UCSD-AML1 (cell line): ENCODE data around the gene MTERF4.

Source experiments
- DNase-seq: peaks from one replicate; lab custom pipeline; 2025; ENCODE audit not compliant: unreplicated experiment; lab: John Stamatoyannopoulos, UW

Gene MTERF4, protein sequence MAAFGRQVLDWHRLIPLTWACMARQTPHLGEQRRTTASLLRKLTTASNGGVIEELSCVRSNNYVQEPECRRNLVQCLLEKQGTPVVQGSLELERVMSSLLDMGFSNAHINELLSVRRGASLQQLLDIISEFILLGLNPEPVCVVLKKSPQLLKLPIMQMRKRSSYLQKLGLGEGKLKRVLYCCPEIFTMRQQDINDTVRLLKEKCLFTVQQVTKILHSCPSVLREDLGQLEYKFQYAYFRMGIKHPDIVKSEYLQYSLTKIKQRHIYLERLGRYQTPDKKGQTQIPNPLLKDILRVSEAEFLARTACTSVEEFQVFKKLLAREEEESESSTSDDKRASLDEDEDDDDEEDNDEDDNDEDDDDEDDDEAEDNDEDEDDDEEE

DNA sequence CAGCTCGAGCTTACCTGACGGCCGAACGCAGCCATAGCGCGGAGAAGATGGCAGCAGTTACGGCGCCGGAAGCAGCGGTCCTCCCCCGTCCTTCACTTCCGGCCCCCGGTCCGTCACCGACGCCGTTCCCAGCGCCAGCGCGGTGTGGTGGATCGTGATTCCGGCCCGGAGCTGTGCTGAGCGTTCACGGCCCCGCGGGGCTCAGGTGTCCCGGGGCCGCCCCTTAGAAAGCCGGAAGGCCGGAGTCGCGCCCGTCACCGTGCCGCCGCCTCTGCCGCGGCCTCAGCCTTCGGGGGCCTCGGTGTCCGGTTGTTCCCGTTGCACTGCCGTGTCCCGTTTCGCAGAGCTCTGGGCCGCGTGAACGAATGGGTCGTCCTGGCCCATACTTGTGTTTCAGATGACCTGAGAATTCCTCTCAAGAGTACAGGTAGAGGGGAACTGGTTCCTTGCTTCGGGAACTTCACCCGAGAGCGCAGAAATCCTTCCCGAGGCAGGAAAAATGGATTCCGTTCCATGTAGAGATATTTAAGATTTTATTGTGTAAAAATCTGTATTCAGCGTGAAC lies at the start of gene MTERF4:
MTERF4 (minus strand) TSS at position 49 of the 565 bp plus-strand sequence; CDS start at position 35, 14 bp downstream.
- DNase-seq: peak; percentile 89

DNA sequence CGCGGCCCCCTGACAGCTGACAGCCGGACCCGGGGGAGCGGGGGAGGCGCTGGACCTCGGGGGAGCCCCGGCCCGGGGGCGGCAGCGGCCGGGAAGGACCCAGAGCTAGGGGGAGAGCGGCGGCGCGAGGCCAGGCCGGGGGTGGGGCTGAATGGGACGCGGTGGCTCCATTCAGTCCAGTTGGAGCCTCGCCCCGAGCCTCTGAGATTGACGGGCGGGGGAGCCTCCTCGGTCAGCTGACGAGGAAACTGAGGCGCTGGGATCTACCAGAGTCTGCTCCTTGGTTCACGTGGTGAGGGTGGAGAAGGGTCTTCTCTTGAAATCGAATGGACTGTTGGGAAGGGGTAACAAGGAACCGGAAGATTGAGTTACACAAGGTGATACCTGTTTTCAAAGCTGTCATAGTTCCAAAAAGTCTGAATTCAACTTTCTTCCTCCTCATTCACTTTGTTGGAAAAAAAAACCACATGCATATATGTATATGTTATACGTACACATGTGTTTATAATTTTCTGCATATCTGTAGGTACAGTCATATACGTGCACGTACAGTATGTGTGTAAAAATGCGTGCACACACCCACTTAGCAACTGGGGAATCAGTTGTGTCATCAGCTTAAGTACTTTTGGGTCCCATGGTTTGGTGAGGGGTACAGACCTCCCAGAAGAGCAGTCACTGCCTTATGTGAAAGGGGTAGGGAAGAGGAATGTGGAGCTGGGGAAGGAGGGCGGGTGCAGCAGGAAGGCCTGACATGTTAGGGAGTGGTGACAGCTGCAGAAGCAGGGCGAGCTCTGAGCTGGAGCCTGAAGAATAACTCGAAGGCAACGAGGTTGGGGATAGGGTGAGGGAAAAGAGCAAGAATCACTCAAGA lies 48.8 kb upstream of the MTERF4 start:
- no peak for DNase-seq

DNA sequence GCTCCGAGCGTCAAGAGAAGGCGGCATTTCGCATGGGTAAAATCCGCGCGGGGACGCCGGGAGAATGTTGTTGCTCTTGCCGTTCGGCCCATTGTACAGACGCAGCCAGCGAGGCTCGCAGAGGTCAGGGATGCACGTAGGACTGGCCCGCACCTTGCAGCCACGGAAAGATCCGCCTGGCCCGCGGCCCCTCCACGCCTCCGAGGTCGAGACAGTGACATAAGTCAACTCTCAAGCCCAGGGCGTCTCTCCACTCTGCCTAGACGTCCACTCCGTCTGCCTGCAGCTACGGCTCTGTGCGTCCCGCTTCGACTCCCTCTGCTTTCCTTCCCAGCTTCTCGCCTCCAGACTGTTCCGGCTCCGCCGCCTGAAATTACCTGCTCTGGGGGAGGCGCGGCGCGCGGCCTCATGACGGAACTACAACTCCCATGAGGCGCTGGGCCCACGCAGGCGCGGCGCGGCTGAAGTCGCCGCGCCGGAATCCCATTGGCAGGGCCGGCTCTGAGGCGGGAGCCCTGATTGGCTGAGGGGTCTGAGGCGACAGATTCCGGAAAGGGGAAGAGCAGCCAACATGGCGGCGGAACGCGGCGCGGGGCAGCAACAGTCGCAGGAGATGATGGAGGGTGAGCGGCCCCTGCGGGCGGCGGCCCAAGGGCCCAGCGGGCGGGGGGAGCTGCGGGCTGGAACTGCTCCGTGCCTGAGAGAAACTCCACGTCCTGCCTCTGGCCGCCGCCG lies 48.0 kb upstream of the MTERF4 start, which contains the start of gene PPP1R7:
PPP1R7 (plus strand) TSS at position 543 of the 735 bp plus-strand sequence; CDS start at position 572, 29 bp downstream.
- DNase-seq: peak; percentile 94

DNA sequence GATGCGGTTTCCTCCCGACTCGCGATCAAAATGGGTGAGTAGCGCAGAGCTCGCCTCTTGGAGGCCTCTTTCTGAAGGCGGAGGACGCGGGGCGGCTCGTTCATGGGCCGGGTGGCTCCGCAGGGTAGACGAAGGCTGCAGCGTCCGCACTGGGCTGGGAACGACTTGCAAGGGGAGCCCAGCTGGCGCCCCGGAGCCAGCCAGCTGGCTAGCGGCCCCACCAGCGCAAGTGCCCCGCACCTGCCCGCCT lies 47.5 kb upstream of the MTERF4 start:
- DNase-seq: no peak

DNA sequence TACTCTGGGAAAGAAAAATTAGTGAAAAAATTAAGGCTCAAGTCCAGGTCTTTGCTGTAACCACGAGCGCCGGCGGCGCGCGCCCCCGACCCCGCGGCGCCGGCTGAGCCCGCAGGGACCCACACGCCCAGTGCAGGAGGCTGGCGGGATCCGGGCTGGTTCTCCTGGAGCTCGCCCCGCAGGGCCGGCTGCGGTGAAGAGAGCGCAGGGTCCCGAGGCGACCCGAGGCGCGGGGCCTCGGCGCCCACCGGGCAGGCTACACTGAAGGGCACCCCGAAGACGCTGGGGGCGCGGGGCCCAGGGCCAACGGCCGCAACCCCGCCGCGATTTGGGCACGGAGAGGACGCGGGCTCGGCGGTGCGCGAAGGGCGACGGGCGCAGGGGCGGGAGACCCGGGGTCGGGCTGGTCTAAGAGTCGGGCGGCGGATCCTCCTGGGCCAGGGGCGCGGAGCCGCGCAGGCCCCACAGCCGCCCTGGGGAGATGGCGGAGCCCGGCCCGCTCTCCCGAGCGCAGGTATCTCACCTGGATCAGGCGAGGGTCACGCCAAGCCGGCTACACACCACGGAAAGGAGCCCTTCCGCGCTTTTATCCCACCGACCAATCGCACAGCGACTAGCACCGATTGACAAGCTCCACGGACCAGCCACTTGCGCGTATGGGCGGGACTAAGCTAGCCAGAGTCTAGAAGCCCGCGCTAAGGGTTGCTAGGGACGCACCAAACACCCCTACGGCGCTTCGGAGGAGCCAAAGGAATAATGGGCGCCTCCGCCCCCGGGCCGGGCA lies 47.0 kb upstream of the MTERF4 start, which contains the start of gene PASK:
PASK (minus strand) TSS at position 582 of the 784 bp plus-strand sequence. CDS start 6,440 bp downstream, outside the sequence.
- DNase-seq: peak; percentile 86

DNA sequence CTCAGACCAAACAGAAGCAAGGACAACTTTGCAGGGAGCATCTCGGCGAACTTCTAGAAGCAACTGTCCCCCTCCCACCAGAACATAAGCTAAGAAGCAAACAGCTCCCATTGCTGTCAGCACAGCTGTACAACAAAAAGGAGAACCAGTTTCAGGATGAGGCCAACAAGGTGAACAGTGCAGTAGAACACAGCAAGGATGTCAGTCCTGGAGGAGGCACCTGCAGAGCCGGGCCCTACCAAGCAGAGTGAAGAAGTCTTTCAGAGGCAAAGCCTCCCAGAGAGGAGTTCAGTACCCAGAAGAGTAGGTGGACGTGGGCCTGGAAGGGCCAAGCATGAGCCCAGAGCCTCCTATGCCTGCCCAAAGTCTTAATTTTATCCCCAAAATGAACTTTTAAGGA lies 46.2 kb upstream of the MTERF4 start:
- no peak for DNase-seq

DNA sequence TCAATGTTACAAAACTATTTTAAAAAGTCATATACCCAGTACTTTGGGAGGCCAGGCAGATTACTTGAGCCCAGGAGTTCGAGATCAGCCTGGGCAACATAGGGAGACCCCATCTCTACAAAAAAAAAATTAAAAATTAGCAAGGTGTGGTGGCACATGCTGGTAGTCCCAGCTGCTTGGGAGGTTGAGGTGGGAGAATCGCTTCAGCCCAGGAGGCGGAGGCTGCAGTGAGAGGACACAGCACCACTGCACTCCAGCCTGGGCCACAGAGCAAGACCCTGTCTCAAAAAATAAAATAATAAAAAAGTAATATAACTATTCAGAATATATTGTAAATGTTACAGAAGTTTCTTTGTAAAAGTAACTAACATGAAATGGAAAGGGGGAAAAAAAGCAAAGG lies 45.2 kb upstream of the MTERF4 start:
- no peak for DNase-seq

DNA sequence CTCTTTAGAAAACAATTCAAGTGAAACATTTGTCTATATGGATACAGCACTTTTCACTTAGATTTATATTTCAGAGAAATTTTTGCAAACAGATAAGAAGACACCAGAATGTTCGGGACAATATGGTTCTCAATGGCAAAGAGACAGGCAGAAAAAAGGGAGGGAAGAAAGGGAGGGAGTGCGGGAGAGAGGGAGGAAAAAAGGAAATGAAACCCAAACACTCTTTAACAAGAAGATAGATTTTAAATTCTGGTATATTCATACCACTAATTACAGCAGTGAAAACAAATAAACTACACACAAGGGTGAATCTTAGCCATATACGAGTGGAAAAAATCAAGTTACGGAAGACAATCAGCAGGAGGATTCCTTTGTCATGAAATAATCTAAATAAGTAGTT lies 44.2 kb upstream of the MTERF4 start:
- DNase-seq: no peak

DNA sequence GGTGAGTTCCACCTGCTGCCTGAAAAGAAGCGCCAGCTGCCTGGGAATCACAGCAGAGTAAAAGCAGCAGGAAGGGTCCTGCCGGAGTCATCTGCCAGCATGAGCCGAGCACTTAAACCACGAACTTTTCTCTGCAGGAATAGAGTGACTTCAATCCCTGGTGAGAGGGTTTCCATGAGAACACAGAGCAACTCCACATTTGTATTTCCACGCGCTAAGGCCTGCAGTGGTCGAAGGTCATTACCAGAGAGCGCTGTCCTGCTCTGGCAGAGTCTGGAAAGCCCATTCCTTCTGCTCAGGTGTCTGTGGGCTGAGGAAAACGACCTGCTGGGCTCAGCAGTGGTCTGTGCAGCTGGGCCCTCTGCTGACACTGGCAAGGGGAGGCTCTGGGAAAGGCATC lies 40.5 kb upstream of the MTERF4 start:
- no peak for DNase-seq

DNA sequence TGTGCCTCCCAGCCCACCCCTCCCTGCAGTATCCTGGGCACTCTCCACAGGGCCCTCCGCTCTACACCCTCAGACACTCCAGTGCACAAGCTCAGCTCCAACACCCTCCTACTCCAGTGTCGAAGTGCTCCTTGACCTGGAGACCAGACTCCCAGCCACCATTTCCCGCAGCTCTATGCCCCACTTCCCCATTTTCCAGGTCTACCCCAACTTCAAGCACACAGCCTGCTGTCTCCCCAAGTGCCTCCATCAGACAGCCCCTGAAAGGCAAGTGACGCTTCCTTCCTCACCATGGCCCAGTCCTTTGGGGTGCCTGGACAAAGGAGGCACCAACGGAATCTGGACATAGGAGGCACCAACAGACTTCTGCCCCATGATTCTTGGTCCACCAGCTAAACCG lies 40.0 kb upstream of the MTERF4 start:
- DNase-seq: no peak

DNA sequence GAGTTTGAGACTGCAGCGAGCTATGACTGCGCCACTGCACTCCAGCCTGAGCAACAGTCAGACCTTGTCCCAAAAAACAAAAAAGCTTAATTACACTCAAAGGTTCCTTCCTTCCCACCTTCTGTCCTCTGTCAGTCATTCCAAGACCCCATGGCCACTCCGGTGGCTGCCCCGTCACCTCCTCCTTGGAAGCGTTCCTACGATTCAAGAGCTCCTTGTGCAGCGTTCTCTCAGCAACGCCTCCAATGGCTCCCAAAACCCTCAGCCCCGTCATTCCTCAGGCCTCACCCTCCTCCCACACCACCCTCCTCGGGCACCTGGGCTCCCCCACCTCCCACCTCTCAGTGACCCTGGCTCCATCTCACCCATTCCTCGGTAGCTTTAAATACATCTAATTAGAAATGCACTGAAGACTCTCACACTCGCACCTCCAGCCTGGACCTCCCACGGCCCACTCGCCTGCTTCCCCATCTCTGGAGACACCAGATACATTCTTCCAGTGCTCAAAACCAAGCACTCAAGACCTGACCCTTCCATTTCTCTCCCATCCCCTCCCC lies 39.2 kb upstream of the MTERF4 start:
- no peak for DNase-seq

DNA sequence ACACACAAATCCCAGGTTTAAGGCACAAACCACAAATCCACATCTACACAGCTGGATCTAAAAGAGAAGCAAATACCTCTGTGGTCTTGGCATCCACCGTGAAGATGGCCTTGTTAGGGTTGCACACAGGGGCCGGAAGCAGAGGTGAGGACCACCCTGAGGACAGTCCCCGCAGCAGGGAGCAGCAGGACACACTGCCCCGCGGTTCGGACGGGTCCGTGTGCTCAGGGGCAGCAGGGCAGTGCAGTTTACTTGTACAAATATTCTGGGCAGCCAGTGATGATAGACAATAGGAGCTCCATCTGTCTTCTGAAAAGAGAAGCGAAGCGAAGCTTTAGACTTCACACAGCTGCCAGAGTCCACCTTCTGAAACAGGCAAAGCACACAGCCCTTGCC lies 38.4 kb upstream of the MTERF4 start:
- no peak for DNase-seq

DNA sequence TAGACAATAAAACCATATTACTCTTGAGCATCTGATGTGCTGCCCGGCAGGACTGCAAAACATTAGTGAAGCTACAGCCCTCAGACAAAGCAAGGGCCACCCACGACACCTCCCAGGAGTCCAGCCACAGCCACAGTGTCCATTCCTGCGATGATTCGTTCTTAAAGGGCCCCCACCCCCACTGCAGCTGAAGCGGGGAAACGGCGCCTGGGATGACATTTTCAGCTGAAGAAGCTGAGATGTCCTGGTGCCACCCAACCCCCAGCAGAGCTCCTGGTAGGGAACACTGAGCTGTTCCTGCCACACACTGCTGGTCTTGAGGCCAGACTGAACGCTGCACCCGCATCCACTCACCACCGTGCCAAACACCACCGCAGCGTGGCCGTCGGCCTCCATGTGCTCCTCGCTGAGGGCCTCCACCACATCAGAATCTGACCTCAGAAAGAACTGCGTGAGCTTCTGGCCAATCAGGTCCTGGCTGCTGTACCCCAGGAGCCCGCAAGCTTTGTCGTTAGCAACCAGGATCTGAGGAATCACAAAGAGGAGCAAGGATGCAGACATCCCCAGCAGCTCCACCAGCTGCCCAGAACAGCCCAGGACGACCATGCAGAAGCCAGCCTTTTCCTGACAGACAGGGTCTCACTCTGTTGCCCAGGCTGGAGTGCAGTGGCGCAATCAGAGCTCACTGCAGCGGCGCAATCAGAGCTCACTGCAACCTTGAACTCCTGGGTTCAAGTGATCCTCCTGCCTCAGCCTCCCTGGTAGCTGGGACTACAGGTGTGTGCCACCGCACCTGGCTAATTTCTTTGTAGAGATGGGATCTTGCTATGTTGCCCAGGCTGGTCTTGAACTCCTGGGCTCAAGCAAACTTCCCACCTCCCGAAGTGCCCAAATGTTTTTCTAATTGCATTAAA lies 37.7 kb upstream of the MTERF4 start:
- DNase-seq: no peak

DNA sequence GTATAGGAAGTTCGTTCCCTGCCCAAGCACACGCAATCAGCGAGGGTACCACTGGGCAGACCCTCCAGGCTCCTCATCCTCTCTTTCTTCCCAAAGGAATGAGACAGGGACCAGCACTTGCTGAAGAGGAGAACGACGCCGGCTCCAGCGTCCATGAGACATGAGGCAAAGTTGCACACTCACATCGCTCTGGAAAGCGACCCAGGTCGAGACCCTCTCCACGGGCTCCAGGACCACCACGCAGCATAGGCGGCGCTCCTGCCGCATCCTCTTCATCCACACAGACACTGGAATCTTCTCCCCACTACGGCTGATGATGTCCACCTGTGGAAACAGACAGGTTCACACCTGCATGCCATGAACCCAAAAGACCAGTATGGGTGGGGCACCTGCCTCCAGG lies 36.4 kb upstream of the MTERF4 start:
- no peak for DNase-seq

DNA sequence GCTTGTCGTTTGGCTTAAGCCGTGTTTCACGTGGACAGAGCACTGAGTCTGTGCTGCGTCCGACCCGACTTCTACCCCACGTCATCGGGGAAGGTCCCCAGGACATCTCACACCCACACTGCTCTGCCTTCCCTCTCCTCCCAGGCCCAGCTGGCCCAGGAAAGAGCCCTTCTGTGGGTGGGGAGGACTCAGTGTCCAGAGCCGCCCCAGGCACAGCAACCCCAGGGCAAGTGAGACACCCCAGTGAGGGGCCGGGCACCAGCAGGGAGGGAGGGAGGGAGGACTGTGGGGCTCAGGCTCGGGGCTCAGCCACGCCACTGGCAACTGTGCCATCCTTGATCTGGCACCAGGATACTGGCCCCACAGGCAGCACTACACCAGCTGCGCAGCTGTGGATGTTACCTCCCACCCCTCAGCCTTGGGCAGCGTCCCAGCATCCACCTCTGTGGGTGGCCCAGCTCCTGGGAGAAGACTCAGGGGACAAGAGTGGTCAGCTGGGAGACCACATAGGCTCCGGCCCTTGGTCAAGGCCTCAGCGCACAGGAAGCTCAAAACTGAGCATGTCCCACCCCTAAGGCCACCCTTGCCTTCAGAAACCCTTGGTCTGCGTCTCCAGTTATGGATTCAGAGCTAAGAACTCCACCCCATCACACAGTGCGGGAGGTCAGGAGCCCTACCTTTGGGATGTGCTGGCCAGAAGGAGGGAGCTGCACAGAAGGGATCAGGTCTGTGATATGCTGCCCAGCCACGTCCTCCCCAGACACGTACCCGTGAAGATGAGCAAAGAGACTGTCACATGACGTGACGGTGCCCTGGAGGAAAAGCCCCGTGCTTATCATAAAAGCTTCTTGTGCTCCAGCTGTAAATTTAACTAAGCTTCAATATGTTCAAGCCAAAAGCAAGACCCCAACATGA lies 35.4 kb upstream of the MTERF4 start:
- no peak for DNase-seq

DNA sequence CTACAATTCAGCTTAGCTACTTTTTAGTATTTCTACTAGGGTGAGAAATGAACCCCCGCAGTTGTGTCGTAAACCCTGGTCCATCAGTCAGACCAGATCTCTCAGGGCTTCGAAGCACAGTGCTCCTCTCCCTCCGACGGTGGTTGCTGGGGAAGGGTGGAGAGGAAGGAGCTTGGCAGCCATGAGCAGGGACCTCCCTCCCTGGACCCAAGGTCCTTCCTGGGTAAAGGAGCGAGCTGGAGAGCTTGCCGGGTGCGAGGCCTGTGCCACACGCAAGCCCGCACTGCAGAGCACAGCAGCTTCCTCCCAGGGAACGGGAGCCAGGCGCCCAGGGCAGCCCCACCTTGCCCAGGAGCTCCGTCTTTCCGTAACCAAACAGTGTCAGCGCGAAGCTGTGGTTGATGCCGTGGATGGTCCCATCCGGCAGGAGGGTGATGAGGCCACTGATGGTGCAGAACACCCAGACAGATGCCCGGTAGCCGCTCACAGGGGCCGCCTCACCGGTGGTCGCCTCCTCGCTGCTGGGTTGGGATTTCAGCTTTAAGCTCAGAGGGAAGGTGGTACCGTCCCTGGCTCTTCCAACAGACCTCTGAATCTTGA lies 34.7 kb upstream of the MTERF4 start:
- DNase-seq: no peak

DNA sequence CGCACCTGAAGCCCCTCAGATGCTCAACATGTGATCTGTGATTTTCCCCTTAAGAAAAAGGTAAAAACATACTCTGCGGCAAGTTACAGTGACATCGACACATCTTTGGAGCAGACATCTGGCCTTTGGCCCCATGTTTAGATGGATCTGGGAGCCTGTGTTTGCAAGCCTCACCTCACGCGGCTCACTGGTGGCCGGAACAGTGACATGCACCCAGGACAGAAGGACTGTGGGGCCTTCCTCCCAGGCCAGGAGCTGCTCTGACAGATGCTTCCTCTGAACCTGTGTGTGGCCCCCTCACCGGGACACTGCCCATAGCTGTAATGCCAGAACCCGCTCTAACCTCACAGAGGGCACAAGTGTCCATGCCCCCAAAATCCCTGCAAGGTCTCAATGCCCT lies 34.1 kb upstream of the MTERF4 start:
- DNase-seq: no peak

DNA sequence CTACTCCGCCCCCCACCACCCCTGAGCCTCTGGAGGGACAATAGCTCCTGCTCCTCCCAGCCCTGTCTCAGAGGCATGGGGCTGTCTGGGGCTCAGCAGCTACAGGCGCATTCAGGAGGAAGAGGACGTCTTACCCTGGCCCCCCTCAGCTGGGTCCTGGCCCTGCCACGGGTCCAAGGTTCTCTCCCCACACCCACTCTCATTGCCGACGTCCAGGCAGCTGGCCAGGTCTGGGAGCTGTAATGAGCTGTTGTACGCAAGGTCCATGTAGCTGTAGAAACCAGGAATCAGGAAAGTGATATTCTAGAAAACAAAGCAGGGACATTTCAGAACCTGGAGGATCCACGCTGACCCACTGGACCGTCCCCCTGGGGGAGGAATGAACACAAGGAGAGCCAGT lies 33.6 kb upstream of the MTERF4 start:
- no peak for DNase-seq
